DMS 273 treated with DMSO at 0.1 percent for 48 hours (cell line): ENCODE data around the gene SLITRK5.

Source experiments
- DNase-seq: peaks from one replicate; lab custom pipeline; 2025; lab: John Stamatoyannopoulos, UW

Gene SLITRK5

DNA sequence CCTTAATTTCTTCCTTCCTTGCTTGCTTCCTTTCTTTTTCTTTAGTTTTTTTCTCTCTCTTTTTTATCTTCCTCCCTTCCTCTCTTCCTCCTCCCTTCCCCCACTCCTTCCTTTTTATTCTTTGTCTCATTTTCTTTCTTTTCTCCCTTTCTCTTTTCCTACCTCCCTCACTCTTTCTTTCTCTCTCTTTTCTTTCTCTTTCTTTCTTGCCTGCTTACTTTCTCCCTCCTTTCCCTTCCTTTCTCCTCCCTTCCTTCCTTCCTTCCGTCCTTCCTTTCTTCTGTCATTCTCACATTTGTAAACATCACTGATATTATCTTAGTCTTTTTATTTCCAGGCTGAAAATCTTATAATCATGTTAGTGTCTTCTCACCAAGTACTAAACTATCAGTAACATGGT lies 38.8 kb downstream of the SLITRK5 start:
- DNase-seq, result no peak

GRCh38 chr13:87712012-87712411 lies 40.8 kb downstream of the SLITRK5 start:
- no peak for DNase-seq
